ENCODE measurements around the gene ARID4A.

DNA sequence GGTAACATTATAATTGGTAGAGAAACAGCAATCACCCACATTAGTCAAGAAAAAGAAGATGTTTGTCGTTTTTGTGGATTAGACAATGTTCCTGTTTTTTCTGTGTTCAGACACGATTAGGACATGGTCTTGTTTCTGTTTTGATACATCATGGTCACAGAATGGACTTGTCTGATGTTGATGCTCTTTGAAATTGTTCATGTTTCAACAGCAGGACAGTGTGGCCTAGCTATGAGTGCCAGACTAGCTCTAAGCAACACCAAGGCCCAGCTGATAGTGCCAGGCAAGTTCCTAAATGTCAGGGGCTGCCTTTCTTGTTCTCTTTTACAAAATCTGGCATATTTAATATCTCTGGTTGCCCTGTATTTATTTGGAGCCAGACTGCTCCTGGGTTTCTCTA lies 56.5 kb downstream of the ARID4A start:
- no peak for TF ChIP-seq PPARA (CRISPR knock-in tag; IDR thresholded peaks at IDR 0.05; ENCODE audit: borderline replicate concordance)
- TF ChIP-seq, protein P1, sequence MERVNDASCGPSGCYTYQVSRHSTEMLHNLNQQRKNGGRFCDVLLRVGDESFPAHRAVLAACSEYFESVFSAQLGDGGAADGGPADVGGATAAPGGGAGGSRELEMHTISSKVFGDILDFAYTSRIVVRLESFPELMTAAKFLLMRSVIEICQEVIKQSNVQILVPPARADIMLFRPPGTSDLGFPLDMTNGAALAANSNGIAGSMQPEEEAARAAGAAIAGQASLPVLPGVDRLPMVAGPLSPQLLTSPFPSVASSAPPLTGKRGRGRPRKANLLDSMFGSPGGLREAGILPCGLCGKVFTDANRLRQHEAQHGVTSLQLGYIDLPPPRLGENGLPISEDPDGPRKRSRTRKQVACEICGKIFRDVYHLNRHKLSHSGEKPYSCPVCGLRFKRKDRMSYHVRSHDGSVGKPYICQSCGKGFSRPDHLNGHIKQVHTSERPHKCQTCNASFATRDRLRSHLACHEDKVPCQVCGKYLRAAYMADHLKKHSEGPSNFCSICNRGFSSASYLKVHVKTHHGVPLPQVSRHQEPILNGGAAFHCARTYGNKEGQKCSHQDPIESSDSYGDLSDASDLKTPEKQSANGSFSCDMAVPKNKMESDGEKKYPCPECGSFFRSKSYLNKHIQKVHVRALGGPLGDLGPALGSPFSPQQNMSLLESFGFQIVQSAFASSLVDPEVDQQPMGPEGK (CRISPR knock-in tag; IDR thresholded peaks at IDR 0.05; ENCODE audit: borderline replicate concordance), result no peak
- TF ChIP-seq ZFP30 (CRISPR knock-in tag; IDR thresholded peaks at IDR 0.05), result no peak
- TF ChIP-seq RARB (CRISPR knock-in tag; IDR thresholded peaks at IDR 0.05), result no peak
- no peak for TF ChIP-seq ZFP3 (CRISPR knock-in tag; IDR thresholded peaks at IDR 0.05)
- TF ChIP-seq ISL1 (CRISPR knock-in tag; IDR thresholded peaks at IDR 0.05), result no peak
- TF ChIP-seq BACH2 (CRISPR knock-in tag; IDR thresholded peaks at IDR 0.05; ENCODE audit: borderline replicate concordance), result no peak
- no peak for TF ChIP-seq ESRRG (CRISPR knock-in tag; IDR thresholded peaks at IDR 0.05)
- no peak for TF ChIP-seq CSDC2 (CRISPR knock-in tag; IDR thresholded peaks at IDR 0.05)
- no peak for TF ChIP-seq ZNF8 (CRISPR knock-in tag; IDR thresholded peaks at IDR 0.05)
- TF ChIP-seq, protein P2, sequence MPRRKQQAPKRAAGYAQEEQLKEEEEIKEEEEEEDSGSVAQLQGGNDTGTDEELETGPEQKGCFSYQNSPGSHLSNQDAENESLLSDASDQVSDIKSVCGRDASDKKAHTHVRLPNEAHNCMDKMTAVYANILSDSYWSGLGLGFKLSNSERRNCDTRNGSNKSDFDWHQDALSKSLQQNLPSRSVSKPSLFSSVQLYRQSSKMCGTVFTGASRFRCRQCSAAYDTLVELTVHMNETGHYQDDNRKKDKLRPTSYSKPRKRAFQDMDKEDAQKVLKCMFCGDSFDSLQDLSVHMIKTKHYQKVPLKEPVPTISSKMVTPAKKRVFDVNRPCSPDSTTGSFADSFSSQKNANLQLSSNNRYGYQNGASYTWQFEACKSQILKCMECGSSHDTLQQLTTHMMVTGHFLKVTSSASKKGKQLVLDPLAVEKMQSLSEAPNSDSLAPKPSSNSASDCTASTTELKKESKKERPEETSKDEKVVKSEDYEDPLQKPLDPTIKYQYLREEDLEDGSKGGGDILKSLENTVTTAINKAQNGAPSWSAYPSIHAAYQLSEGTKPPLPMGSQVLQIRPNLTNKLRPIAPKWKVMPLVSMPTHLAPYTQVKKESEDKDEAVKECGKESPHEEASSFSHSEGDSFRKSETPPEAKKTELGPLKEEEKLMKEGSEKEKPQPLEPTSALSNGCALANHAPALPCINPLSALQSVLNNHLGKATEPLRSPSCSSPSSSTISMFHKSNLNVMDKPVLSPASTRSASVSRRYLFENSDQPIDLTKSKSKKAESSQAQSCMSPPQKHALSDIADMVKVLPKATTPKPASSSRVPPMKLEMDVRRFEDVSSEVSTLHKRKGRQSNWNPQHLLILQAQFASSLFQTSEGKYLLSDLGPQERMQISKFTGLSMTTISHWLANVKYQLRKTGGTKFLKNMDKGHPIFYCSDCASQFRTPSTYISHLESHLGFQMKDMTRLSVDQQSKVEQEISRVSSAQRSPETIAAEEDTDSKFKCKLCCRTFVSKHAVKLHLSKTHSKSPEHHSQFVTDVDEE (CRISPR knock-in tag; IDR thresholded peaks at IDR 0.05), result no peak
- TF ChIP-seq ARNTL (CRISPR knock-in tag; IDR thresholded peaks at IDR 0.05; ENCODE audit: borderline replicate concordance, low read depth), result no peak
- TF ChIP-seq ZNF565 (CRISPR knock-in tag; conservative IDR thresholded peaks at IDR 0.05; ENCODE audit: low read depth), result no peak
